Bone marrow (tissue), 2 donors: ENCODE measurements around the gene ADAT3.

ENCODE experiments used
- DNase-seq, 2 donors: peaks; one replicate each; lab custom pipeline; 2025; lab: John Stamatoyannopoulos, UW

ADAT3 gene

GRCh38 chr19:1905110-1905862, at the start of gene ADAT3, which contains the start of gene SCAMP4:
Gene ADAT3, plus strand, starts transcription at chr19:1905399. Its CDS starts 6,649 bp downstream, at chr19:1912048.
Gene SCAMP4, plus strand, starts transcription at chr19:1905399. Its CDS starts 9,621 bp downstream, at chr19:1915020.
- peak; percentile 87 to 95 for DNase-seq

- DNase-seq: no peak
Observed at GRCh38 chr19:1855828-1856255, 49.4 kb upstream of the ADAT3 start.

- DNase-seq: no peak
Observed at GRCh38 chr19:1856345-1856697, 48.9 kb upstream of the ADAT3 start.

DNA sequence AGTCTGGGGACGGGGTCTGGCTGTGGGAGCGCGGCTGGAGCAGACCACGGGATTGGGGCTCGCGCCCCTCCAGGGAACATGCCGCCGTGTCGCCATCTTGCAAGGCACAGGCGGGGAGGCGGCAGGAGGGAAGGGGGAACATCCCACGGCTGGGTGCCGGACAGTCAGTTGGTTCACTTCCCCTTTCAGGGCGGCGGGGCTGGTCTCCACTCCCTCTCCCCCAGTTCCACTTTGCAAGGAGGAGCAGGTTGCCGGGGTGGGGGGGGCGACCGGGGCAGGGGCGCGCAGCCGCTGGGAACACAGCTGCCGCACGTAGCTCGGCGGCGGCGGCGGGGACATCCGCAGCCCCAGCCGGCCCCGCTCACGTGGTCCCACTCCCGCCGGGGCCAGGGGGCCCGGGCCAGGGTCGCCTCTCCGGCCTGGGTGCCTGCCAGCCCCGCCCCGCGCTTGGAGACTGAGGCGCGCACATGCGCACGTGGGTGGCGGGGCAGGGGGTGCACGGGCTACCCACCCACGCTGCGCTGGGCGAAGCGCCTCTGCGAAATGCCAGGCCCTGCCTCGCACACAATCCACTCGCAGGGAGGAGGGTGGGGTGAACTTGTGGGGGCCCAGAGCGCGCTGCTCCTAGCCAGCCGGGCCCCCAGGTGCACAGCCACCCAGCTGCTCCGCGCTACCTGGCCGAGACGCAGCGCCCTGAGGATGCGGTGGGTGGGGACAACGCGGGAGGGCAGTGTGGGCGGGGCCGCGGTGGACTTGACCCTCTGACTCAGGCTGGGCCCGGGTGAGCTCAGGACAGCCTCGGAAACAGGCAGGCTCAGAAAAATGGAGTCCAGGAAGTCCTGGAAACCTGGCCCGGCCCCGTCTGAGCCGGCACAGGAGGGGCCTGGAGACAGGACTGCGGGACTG, 48.2 kb upstream of the ADAT3 start:
- peak; percentile 52 to 57 for DNase-seq

DNA sequence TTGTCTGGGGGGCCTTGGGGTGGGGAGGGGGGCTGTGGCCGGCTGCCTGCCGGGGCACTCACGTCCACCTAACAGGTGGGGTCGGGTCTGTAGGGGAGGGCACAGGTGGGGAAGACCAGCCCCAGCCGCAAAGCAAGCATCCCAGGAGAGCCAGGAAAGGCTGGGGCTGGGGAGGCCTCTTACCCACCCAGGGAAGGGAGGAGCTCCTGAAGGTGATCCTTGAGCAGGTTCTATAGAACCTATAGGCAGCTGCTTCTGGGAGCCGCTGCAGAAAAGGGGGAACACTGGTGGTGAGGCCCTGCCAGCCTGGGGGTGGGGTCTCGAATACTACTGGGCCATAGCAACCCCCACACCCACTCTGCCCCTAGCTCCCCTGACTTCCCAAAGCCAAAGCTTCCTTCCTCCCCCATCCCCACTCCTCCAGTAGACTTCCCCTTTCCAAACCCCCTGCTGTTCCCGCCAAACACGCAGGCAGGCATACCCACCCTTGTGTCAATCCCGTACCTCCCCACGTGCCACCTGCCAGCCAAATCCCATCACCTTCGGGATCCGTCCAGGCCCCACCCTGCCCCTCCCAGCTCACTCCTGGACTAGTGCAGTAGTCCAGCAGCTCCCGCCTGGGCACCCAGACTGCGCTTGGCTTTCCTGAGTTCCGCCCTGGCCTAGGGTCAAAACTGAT, 47.4 kb upstream of the ADAT3 start:
- DNase-seq: no peak

DNA sequence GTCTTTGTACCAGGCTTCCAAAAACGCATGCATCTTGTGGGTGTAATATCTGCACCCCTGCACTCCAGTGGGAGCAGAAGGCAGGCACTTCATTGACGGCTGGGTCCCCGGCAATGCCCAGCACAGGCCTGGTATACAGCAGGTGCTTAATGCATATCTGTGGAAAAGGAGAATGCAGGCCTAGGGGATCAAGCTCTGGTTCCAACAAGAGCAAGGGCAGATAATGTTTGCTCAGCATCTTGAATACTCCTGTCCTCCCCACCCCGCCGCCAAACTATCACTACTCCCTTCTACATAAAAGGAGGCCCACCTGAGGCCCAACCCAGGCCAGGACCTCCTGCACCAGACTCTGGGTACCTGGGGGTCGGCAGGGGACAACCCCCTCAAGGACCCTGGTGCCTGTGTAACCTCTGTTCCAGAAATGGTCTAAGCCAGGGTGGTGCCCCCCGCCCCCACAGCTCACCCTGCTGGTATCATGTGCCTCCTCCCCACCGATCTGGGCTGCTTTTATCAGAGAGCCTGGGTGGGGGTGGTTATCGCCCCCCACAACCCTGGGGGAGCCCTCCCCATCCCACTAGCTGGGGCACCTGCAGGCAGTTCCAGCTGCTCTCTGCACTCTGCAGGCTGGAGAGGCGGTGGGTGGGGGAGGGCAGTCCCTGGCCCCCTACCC, 46.7 kb upstream of the ADAT3 start:
- DNase-seq: no peak

GRCh38 chr19:1859331-1859781, 45.8 kb upstream of the ADAT3 start:
- DNase-seq: no peak

GRCh38 chr19:1860042-1860775, 45.0 kb upstream of the ADAT3 start:
- no peak for DNase-seq

DNA sequence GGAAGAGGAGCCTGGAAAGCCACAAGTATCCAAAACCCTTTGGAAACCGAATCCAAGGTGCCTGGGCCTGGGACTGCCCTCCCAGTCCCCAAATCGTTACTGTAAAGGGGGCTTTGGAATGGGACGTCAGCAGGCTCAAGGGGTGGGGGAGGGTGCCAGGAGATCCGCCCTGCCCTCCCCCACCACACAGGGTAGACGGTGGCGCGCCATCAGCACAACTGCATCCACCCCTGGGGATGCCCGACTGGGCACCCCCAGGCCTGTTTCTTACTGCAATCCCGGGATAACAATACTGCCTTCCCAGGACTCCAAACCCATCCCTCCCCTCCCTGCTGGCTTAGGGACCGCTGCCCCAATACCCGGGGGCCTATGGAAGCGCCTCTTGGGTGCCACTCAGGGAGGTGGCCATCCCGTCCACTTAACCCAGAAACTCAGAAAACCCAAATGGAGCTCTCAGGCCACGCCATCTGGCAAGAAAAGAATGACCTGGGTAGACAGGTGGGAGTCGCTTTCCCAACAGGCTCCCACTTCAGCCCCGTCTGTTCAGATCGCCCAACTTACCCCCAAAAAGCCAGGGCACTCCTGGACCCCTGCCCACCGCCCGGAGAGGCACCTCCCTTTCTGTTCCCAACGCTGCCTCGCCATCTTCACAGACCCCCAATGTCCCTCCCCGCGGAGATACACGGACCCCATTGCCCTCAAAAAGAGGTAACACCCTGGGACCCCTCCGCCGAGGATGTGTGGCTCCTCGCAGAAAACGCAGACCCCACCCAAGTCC, 44.2 kb upstream of the ADAT3 start:
- DNase-seq: no peak

- no peak for DNase-seq
Observed at GRCh38 chr19:1861599-1862031, 43.6 kb upstream of the ADAT3 start.

DNA sequence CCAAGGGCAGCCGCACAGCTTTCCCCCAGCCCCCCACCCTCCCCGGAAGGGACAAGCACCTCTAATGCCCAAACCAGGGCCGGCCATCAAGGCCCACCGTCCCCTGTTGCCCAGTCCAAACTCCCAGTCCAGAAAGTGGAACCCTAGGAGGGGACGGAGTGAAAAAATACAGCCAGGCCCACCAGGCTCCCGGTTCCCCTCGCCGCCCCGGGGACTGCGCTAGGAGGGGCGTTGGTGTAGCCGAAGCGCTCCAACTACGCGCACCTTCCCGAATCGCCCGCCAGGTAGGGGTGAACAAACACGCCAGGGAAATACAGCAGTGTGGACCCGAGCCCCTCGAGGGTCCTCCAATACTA, 43.2 kb upstream of the ADAT3 start:
- no peak for DNase-seq

DNA sequence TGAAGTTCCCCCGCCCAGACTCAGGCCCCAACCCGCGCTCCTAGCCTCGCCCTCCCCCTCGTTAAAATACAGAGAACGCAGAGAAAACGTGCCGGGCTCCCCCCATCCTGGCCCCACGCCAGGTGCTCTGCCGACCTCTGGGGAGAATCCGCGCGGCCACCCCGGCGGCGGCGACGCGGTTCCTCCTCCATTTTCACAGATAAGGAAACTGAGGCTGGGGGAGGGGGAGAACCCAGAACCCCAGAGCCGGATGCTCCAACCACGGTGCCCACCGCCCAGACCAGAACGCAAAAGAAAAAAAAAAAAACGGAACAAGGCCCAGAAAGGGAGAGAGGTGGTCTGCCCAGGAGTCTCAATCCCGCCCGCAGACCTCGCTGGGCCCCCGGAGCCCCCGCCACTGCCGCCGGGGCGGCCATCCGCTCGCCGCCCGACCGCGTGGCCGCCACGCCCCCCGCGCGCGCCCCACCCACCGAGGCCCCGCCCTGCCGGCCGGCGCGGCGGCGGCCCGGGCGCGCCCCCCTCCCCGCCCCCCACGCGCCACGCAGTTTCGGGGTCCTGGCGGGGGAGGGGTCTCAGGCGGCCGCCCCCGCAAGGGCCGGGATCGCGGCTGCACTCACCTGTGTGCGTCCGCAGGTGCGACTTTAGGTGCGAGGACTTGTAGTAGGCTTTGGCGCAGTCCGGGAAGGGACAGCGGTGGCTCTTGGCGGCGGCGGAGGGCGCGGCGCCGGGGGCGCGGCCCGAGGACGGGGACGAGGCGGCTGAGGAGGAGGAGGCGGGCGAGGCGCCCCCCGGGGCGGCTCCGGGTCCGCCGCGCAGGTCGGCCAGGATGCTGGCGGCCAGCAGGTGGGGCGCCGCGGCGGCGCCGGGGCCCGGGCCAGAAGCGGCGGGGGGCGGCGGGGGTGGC, 42.5 kb upstream of the ADAT3 start:
- DNase-seq: peak in 1 of 2 donors; percentile 14

DNA sequence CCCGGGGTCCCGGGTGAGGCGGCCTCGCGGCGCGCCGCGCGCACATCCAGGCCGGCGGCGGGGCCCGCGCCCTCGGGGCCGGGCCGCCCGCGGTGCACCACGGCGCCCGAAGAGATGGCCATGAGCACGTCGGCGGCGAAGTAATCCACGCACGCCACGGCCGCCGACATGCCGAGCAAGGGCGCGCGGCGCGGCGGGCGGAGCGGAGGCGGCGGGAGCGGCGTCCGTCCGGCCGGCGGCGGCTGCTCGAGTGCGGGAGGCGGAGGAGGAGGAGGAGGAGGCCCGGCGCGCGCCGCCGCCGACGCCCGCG, 41.9 kb upstream of the ADAT3 start, which contains the start of gene KLF16:
TSS of gene KLF16 (minus strand) at position 252 of the 310 bp plus-strand sequence. CDS start at position 170, 82 bp downstream.
- DNase-seq: no peak

GRCh38 chr19:1863638-1864479, 41.3 kb upstream of the ADAT3 start:
- peak; percentile 62 to 98 for DNase-seq

- peak; percentile 33 to 72 for DNase-seq
Observed at GRCh38 chr19:1864480-1865171, 40.6 kb upstream of the ADAT3 start.

DNA sequence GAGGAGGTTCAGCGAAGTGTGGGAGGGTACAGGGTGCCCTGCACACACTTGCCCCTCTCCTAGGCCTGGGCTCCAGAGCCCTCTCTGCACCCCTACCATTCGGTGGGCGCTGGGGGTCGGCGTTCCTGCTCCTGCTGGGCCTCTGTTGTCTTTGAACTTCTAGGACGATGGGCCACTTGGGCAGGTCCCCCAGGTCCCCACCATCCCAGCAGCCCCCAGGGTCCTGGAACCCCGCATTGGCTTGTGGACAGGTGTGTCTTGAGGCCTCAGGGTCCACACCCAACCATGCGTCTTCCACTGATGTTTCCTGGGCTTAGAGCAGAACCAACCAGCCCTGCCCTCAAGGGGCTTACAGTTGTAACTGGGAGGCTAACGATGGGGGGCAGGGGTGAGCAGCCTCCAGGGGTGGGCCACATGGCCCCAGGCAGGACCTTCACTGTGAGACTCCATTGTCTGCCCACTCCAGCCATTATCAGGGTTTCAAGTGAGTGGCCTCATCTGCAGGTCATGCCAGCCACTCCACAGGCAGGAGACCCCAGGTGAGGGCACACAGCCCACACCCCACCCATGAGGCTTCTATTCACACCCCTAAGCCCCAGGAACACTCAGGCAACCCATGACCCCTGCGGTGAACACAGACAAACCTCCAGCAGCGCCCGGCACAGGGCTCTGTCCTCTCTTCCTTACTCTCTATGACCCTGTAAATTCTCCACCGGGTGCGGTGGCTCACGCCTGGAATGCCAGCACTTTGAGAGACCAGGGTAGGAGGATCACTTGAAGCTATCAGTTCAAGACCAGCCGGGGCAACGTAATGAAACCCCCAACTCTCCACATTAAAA, 39.8 kb upstream of the ADAT3 start:
- no peak for DNase-seq
